Measurements from ENCODE around the gene TBL2.

Gene TBL2

GRCh38 chr7:73521636-73522104 lies 56.7 kb downstream of the TBL2 start:
- peak; percentile 54 for ATAC-seq
- TF ChIP-seq SNAI2 (CRISPR knock-in tag; IDR thresholded peaks at IDR 0.05) (no peak), TOX (CRISPR knock-in tag; IDR thresholded peaks at IDR 0.05; ENCODE audit: borderline replicate concordance) (no peak), TCF4 (CRISPR knock-in tag; IDR thresholded peaks at IDR 0.05; ENCODE audit: borderline replicate concordance) (no peak), RARB (CRISPR knock-in tag; IDR thresholded peaks at IDR 0.05) (no peak), CREB5 (CRISPR knock-in tag; IDR thresholded peaks at IDR 0.05; ENCODE audit: low read depth) (no peak), ZNF8 (CRISPR knock-in tag; IDR thresholded peaks at IDR 0.05) (no peak), PPARA (CRISPR knock-in tag; IDR thresholded peaks at IDR 0.05; ENCODE audit: borderline replicate concordance) (no peak), ESRRG (CRISPR knock-in tag; IDR thresholded peaks at IDR 0.05) (no peak)

- no peak for ATAC-seq
- TF ChIP-seq ARNTL (CRISPR knock-in tag; IDR thresholded peaks at IDR 0.05; ENCODE audit: borderline replicate concordance, low read depth) (no peak), ESRRG (CRISPR knock-in tag; IDR thresholded peaks at IDR 0.05) (no peak), ZNF70 (CRISPR knock-in tag; IDR thresholded peaks at IDR 0.05) (no peak), PPARA (CRISPR knock-in tag; IDR thresholded peaks at IDR 0.05; ENCODE audit: borderline replicate concordance) (no peak), TCF4 (CRISPR knock-in tag; IDR thresholded peaks at IDR 0.05; ENCODE audit: borderline replicate concordance) (no peak), ZFP30 (CRISPR knock-in tag; IDR thresholded peaks at IDR 0.05) (no peak), POU6F1 (CRISPR knock-in tag; IDR thresholded peaks at IDR 0.05; ENCODE audit: borderline replicate concordance, low read depth) (no peak), GLIS3 (CRISPR knock-in tag; IDR thresholded peaks at IDR 0.05) (no peak), ISL1 (CRISPR knock-in tag; IDR thresholded peaks at IDR 0.05) (no peak), CSDC2 (CRISPR knock-in tag; IDR thresholded peaks at IDR 0.05) (no peak), OSR1 (CRISPR knock-in tag; IDR thresholded peaks at IDR 0.05) (no peak), ZFP3 (CRISPR knock-in tag; IDR thresholded peaks at IDR 0.05) (no peak), TOX (CRISPR knock-in tag; IDR thresholded peaks at IDR 0.05; ENCODE audit: borderline replicate concordance) (no peak), PATZ1 (CRISPR knock-in tag; IDR thresholded peaks at IDR 0.05; ENCODE audit: borderline replicate concordance) (no peak), RARB (CRISPR knock-in tag; IDR thresholded peaks at IDR 0.05) (no peak), ZNF8 (CRISPR knock-in tag; IDR thresholded peaks at IDR 0.05) (no peak)
Measured at GRCh38 chr7:73520673-73521635, 57.4 kb downstream of the TBL2 start.

- no peak for ATAC-seq
- TF ChIP-seq ISL1 (CRISPR knock-in tag; IDR thresholded peaks at IDR 0.05) (no peak), OSR1 (CRISPR knock-in tag; IDR thresholded peaks at IDR 0.05) (no peak), PATZ1 (CRISPR knock-in tag; IDR thresholded peaks at IDR 0.05; ENCODE audit: borderline replicate concordance) (no peak), CSRNP3 (CRISPR knock-in tag; IDR thresholded peaks at IDR 0.05) (no peak), ZFP30 (CRISPR knock-in tag; IDR thresholded peaks at IDR 0.05) (no peak), ZFP3 (CRISPR knock-in tag; IDR thresholded peaks at IDR 0.05) (no peak), POU6F1 (CRISPR knock-in tag; IDR thresholded peaks at IDR 0.05; ENCODE audit: borderline replicate concordance, low read depth) (no peak), ESRRG (CRISPR knock-in tag; IDR thresholded peaks at IDR 0.05) (no peak), ARNTL (CRISPR knock-in tag; IDR thresholded peaks at IDR 0.05; ENCODE audit: borderline replicate concordance, low read depth) (no peak), SNAI2 (CRISPR knock-in tag; IDR thresholded peaks at IDR 0.05) (no peak), RARB (CRISPR knock-in tag; IDR thresholded peaks at IDR 0.05) (no peak), GLIS3 (CRISPR knock-in tag; IDR thresholded peaks at IDR 0.05) (no peak), TSHZ2 (CRISPR knock-in tag; IDR thresholded peaks at IDR 0.05) (no peak), CSDC2 (CRISPR knock-in tag; IDR thresholded peaks at IDR 0.05) (no peak)
Measured at GRCh38 chr7:73519867-73520672, 58.3 kb downstream of the TBL2 start.
